ENCODE data around the gene RCAN3.
"Not testable (repeated sequence)": the region's sequence is repeated elsewhere in the genome, so short reads cannot be mapped to it uniquely, and the experiment has no call there.

RCAN3 gene

DNA sequence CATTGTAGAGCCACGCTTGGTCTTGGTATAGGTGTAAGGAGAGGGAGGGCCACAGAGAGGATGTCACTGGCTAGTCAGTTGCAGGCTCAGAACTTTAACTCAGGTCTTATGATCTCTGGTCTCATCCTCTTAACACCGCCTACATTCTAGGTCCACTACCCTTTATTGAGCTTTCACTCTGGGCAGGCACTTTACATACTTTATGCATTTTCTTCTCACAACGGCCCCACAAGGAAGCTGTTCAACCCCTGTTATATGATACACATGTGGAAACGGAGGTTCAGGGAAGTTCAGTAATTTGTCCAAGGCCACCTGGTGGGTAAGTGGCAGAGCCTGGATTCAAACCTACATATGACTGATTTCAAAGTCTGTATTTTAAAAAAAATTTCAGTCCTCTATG lies 25.3 kb upstream of the RCAN3 start:
- TF ChIP-seq EZH2 (IDR thresholded peaks at IDR 0.05) = no peak
- no peak for TF ChIP-seq FOXP2 (optimal IDR thresholded peaks at IDR 0.05; ENCODE audit: control extremely low read depth, extremely low read length, insufficient read depth)
- no peak for TF ChIP-seq POLR2AphosphoS5 (IDR thresholded peaks at IDR 0.05; ENCODE audit: borderline replicate concordance, low read depth, low read length)
- H3K36me3 ChIP-seq (ENCODE audit: insufficient read depth, low read length) = no peaks in the 10 kb centered on the region
- H3K27ac ChIP-seq = no peak overlapping the region

GRCh38 chr1:24481101-24481500 lies 21.5 kb upstream of the RCAN3 start:
- Histone ChIP-seq H3K4me3 (peak overlapping the region; percentile 43), H3K9ac (ENCODE audit: insufficient read length) (peak overlapping the region; percentile 65), H3K27ac (peak overlapping the region; percentile 98), H3K36me3 (ENCODE audit: insufficient read depth, low read length) (no peaks in the 10 kb centered on the region), H3K9me3 (ENCODE audit: low read depth, low read length) (no peaks in the 10 kb centered on the region)
- peak; percentile 76 for DNase-seq (ENCODE audit: low read depth, low spot score)
- TF ChIP-seq EZH2 (IDR thresholded peaks at IDR 0.05) = no peak
- TF ChIP-seq FOXP2 (optimal IDR thresholded peaks at IDR 0.05; ENCODE audit: control extremely low read depth, extremely low read length, insufficient read depth) = no peak

More for the DNA sequence above, 25.3 kb upstream of the RCAN3 start:
- Histone ChIP-seq H3K9ac (ENCODE audit: insufficient read length) (no peak overlapping the region), H3K9me3 (ENCODE audit: low read depth, low read length) (no peaks in the 10 kb centered on the region), H3K4me3 (no peak overlapping the region)
- no peak for DNase-seq (ENCODE audit: low read depth, low spot score)

GRCh38 chr1:24481843-24482610 lies 20.6 kb upstream of the RCAN3 start:
- Histone ChIP-seq H3K4me3 (peak overlapping the region; percentile 43), H3K27ac (peak overlapping the region; percentile 98), H3K9me3 (ENCODE audit: low read depth, low read length) (no peaks in the 10 kb centered on the region), H3K36me3 (ENCODE audit: insufficient read depth, low read length) (no peaks in the 10 kb centered on the region), H3K9ac (ENCODE audit: insufficient read length) (peak overlapping the region; percentile 65)
- TF ChIP-seq POLR2AphosphoS5 (IDR thresholded peaks at IDR 0.05; ENCODE audit: borderline replicate concordance, low read depth, low read length) = no peak
- TF ChIP-seq EZH2 (IDR thresholded peaks at IDR 0.05) = no peak
- no peak for TF ChIP-seq FOXP2 (optimal IDR thresholded peaks at IDR 0.05; ENCODE audit: control extremely low read depth, extremely low read length, insufficient read depth)
- DNase-seq (ENCODE audit: low read depth, low spot score) = no peak

DNA sequence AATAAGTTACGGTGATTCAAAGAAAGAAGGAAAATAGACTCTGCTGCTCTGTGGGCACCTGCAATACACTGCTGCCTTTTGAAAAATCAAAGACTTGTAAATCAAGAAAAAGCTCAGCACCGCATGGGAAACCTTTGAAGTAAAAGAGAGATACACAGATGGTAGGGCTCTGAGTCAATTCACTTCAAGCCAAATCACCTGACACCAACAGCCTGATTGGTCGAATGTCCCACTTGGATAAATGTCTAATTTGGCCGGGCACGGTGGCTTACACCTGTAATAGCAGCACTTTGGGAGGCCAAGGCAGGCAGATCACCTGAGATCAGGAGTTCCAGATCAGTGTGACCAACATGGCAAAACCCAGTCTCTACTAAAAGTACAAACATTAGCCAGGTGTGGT lies 19.2 kb upstream of the RCAN3 start:
- Histone ChIP-seq H3K9me3 (ENCODE audit: low read depth, low read length) (no peaks in the 10 kb centered on the region), H3K27ac (no peak overlapping the region), H3K4me3 (no peak overlapping the region), H3K9ac (ENCODE audit: insufficient read length) (no peak overlapping the region), H3K36me3 (ENCODE audit: insufficient read depth, low read length) (no peaks in the 10 kb centered on the region)
- DNase-seq (ENCODE audit: low read depth, low spot score) = no peak
- no peak for TF ChIP-seq FOXP2 (optimal IDR thresholded peaks at IDR 0.05; ENCODE audit: control extremely low read depth, extremely low read length, insufficient read depth)
- TF ChIP-seq POLR2AphosphoS5 (IDR thresholded peaks at IDR 0.05; ENCODE audit: borderline replicate concordance, low read depth, low read length) = no peak
- no peak for TF ChIP-seq EZH2 (IDR thresholded peaks at IDR 0.05)

- H3K4me3 ChIP-seq = no peak overlapping the region
- TF ChIP-seq FOXP2 (optimal IDR thresholded peaks at IDR 0.05; ENCODE audit: control extremely low read depth, extremely low read length, insufficient read depth) = no peak
- no peak for TF ChIP-seq EZH2 (IDR thresholded peaks at IDR 0.05)
- no peak for TF ChIP-seq POLR2AphosphoS5 (IDR thresholded peaks at IDR 0.05; ENCODE audit: borderline replicate concordance, low read depth, low read length)
- DNase-seq (ENCODE audit: low read depth, low spot score) = no peak
- H3K27ac ChIP-seq = no peak overlapping the region
- H3K9me3 ChIP-seq (ENCODE audit: low read depth, low read length) = no peaks in the 10 kb centered on the region
- no peaks in the 10 kb centered on the region for H3K36me3 ChIP-seq (ENCODE audit: insufficient read depth, low read length)
- no peak overlapping the region for H3K9ac ChIP-seq (ENCODE audit: insufficient read length)
Measured at GRCh38 chr1:24484199-24484598, 18.4 kb upstream of the RCAN3 start.

DNA sequence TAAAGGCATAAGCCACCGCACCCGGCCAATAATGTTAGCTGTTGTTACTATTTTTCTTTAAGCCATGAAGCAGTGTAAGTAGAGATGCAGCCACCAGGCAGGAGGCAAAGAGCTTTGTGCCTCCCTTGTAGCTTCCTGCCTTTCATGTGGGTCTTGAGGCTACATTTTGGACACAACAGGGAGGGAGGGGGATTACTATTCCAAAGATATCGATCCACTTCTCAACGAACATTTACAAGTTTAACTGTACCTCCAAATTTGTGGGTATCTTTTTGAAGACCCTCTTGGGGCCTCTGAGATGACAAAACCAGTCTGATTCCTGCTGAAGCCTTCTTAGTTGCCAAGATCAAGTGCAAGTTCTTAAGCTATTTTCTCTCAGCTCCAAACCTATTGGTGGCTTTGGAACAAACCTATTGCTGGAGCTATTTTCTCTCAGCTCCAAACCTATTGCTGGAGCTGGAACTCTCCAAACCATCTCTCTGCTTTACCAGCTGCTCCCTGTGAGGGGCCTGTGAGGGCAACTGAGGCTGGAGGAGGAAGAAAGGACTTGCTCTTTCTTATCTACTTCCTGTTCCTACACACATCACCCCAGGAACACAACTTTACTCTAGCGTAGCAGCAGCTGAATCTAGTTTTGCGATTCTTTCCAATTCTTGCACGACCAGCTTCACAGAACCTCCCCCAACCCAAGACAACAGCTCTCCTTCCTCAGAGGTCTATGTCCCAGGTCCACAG lies 16.1 kb upstream of the RCAN3 start:
- no peak overlapping the region for H3K27ac ChIP-seq
- no peaks in the 10 kb centered on the region for H3K9me3 ChIP-seq (ENCODE audit: low read depth, low read length)
- TF ChIP-seq EZH2 (IDR thresholded peaks at IDR 0.05) (no peak), FOXP2 (optimal IDR thresholded peaks at IDR 0.05; ENCODE audit: control extremely low read depth, extremely low read length, insufficient read depth) (no peak), POLR2AphosphoS5 (IDR thresholded peaks at IDR 0.05; ENCODE audit: borderline replicate concordance, low read depth, low read length) (no peak)
- H3K9ac ChIP-seq (ENCODE audit: insufficient read length) = no peak overlapping the region
- no peaks in the 10 kb centered on the region for H3K36me3 ChIP-seq (ENCODE audit: insufficient read depth, low read length)
- DNase-seq (ENCODE audit: low read depth, low spot score) = no peak
- H3K4me3 ChIP-seq = no peak overlapping the region

DNA sequence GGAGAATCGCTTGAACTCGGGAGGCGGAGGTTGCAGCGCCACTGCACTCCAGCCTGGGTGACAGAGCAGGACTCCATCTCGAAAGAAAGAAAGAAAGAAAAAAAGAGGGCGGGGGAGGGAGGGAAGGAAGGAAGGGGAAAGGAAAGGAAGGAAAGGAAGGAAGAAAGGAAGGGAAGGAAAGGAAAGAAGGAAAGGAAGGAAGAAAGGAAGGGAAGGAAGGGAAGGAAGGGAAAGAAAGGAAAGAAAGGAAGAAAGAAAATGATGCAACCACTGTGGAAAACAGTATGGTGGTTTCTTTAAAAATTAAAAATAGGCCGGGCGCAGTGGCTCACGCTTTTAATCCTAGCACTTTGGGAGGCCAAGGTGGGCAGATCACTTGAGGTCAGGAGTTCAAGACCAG lies 15.2 kb upstream of the RCAN3 start:
- TF ChIP-seq EZH2 (IDR thresholded peaks at IDR 0.05) = no peak
- no peak for TF ChIP-seq FOXP2 (optimal IDR thresholded peaks at IDR 0.05; ENCODE audit: control extremely low read depth, extremely low read length, insufficient read depth)
- TF ChIP-seq POLR2AphosphoS5 (IDR thresholded peaks at IDR 0.05; ENCODE audit: borderline replicate concordance, low read depth, low read length) = no peak

DNA sequence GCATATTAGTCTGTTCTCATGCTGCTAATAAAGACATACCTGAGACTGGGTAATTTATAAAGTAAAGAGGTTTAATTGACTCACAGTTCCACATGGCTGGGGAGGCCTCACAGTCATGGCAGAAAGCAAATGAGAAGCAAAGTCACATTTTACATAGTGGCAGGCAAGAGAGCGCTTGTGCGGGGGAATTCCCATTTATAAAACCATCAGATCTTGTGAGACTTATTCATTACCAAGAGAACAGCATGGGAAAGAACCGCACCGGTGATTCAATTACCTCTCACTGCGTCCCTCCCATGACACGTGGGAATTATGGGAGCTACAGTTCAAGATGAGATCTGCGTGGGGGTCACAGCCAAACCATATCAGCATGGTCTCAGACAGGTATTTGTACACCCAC lies 14.5 kb upstream of the RCAN3 start:
- DNase-seq (ENCODE audit: low read depth, low spot score); H3K9ac ChIP-seq (ENCODE audit: insufficient read length); H3K36me3 ChIP-seq (ENCODE audit: insufficient read depth, low read length); H3K9me3 ChIP-seq (ENCODE audit: low read depth, low read length); H3K27ac ChIP-seq; H3K4me3 ChIP-seq: not testable (repeated sequence)

More for the DNA sequence above, 15.2 kb upstream of the RCAN3 start:
- no peaks in the 10 kb centered on the region for H3K36me3 ChIP-seq (ENCODE audit: insufficient read depth, low read length)
- no peak for DNase-seq (ENCODE audit: low read depth, low spot score)
- H3K4me3 ChIP-seq = no peak overlapping the region
- H3K9me3 ChIP-seq (ENCODE audit: low read depth, low read length) = no peaks in the 10 kb centered on the region
- no peak overlapping the region for H3K9ac ChIP-seq (ENCODE audit: insufficient read length)
- no peak overlapping the region for H3K27ac ChIP-seq

Data from SK-N-MC (cell line).